Measurements from ENCODE around the gene HBS1L. TPM values are rescaled to one million over a fixed set of nuclear protein-coding genes. Genes with fewer than 3 reads are reported as not detected.

HBS1L gene
- total and polyA plus RNA-seq, 9 of the 15 experiments (the other 6 are each of a cell fraction or from before 2014, with no cell fraction given): 101 to 199 (median 145) TPM

DNA sequence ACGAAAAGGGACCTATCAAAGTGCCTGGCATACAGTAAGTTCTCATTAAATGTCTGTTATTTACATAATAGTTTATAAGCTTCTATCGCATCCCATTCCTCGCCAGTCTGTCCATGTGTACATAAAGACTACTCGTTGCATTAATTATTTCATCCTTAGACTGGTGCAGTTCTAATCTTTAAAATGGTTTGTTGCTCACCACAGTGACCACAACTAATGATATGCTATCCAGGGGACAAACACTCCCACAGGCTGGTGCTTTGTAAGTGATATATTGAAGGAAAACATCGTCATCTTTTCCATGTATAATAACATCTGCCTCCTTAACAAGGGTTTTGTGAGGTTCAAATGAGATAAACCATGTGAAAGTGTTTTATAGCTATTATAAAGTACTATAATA lies 39.0 kb upstream of the HBS1L start (continued):
- TF ChIP-seq STAG1 (CRISPR knock-in tag; IDR thresholded peaks at IDR 0.05; ENCODE audit: borderline replicate concordance) (no peak), MTA3 (IDR thresholded peaks at IDR 0.05; ENCODE audit: borderline replicate concordance) (no peak), SOX6 (IDR thresholded peaks at IDR 0.05) (peak; percentile 91), ZNF77 (CRISPR knock-in tag; IDR thresholded peaks at IDR 0.05) (no peak), ZNF217 (CRISPR knock-in tag; IDR thresholded peaks at IDR 0.05) (no peak), KLF16 (IDR thresholded peaks at IDR 0.05) (peak; percentile 82), ZNF668 (CRISPR knock-in tag; IDR thresholded peaks at IDR 0.05) (no peak), HDGF (IDR thresholded peaks at IDR 0.05) (no peak), BMI1 (IDR thresholded peaks at IDR 0.05; ENCODE audit: low read length) (no peak), NCOA6 (IDR thresholded peaks at IDR 0.05) (no peak), ELF1 (tag; IDR thresholded peaks at IDR 0.05) (no peak), LEF1 (IDR thresholded peaks at IDR 0.05) (peak; percentile 28; the same call in 1 of the 2 replicates), SIN3B (IDR thresholded peaks at IDR 0.05; ENCODE audit: low read depth) (no peak), ZNF12 (CRISPR knock-in tag; IDR thresholded peaks at IDR 0.05) (no peak), TGIF2 (CRISPR knock-in tag; IDR thresholded peaks at IDR 0.05) (no peak)
- TF ChIP-seq, protein P1, sequence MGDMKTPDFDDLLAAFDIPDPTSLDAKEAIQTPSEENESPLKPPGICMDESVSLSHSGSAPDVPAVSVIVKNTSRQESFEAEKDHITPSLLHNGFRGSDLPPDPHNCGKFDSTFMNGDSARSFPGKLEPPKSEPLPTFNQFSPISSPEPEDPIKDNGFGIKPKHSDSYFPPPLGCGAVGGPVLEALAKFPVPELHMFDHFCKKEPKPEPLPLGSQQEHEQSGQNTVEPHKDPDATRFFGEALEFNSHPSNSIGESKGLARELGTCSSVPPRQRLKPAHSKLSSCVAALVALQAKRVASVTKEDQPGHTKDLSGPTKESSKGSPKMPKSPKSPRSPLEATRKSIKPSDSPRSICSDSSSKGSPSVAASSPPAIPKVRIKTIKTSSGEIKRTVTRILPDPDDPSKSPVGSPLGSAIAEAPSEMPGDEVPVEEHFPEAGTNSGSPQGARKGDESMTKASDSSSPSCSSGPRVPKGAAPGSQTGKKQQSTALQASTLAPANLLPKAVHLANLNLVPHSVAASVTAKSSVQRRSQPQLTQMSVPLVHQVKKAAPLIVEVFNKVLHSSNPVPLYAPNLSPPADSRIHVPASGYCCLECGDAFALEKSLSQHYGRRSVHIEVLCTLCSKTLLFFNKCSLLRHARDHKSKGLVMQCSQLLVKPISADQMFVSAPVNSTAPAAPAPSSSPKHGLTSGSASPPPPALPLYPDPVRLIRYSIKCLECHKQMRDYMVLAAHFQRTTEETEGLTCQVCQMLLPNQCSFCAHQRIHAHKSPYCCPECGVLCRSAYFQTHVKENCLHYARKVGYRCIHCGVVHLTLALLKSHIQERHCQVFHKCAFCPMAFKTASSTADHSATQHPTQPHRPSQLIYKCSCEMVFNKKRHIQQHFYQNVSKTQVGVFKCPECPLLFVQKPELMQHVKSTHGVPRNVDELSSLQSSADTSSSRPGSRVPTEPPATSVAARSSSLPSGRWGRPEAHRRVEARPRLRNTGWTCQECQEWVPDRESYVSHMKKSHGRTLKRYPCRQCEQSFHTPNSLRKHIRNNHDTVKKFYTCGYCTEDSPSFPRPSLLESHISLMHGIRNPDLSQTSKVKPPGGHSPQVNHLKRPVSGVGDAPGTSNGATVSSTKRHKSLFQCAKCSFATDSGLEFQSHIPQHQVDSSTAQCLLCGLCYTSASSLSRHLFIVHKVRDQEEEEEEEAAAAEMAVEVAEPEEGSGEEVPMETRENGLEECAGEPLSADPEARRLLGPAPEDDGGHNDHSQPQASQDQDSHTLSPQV (IDR thresholded peaks at IDR 0.05): no peak
- TF ChIP-seq, protein P2, sequence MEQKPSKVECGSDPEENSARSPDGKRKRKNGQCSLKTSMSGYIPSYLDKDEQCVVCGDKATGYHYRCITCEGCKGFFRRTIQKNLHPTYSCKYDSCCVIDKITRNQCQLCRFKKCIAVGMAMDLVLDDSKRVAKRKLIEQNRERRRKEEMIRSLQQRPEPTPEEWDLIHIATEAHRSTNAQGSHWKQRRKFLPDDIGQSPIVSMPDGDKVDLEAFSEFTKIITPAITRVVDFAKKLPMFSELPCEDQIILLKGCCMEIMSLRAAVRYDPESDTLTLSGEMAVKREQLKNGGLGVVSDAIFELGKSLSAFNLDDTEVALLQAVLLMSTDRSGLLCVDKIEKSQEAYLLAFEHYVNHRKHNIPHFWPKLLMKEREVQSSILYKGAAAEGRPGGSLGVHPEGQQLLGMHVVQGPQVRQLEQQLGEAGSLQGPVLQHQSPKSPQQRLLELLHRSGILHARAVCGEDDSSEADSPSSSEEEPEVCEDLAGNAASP (IDR thresholded peaks at IDR 0.05): no peak
- TF ChIP-seq, protein P3, sequence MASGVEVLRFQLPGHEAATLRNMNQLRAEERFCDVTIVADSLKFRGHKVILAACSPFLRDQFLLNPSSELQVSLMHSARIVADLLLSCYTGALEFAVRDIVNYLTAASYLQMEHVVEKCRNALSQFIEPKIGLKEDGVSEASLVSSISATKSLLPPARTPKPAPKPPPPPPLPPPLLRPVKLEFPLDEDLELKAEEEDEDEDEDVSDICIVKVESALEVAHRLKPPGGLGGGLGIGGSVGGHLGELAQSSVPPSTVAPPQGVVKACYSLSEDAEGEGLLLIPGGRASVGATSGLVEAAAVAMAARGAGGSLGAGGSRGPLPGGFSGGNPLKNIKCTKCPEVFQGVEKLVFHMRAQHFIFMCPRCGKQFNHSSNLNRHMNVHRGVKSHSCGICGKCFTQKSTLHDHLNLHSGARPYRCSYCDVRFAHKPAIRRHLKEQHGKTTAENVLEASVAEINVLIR (CRISPR knock-in tag; IDR thresholded peaks at IDR 0.05): no peak
- TF ChIP-seq, protein P4, sequence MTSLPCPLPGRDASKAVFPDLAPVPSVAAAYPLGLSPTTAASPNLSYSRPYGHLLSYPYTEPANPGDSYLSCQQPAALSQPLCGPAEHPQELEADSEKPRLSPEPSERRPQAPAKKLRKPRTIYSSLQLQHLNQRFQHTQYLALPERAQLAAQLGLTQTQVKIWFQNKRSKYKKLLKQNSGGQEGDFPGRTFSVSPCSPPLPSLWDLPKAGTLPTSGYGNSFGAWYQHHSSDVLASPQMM (CRISPR knock-in tag; IDR thresholded peaks at IDR 0.05): no peak
- TF ChIP-seq, protein P5, sequence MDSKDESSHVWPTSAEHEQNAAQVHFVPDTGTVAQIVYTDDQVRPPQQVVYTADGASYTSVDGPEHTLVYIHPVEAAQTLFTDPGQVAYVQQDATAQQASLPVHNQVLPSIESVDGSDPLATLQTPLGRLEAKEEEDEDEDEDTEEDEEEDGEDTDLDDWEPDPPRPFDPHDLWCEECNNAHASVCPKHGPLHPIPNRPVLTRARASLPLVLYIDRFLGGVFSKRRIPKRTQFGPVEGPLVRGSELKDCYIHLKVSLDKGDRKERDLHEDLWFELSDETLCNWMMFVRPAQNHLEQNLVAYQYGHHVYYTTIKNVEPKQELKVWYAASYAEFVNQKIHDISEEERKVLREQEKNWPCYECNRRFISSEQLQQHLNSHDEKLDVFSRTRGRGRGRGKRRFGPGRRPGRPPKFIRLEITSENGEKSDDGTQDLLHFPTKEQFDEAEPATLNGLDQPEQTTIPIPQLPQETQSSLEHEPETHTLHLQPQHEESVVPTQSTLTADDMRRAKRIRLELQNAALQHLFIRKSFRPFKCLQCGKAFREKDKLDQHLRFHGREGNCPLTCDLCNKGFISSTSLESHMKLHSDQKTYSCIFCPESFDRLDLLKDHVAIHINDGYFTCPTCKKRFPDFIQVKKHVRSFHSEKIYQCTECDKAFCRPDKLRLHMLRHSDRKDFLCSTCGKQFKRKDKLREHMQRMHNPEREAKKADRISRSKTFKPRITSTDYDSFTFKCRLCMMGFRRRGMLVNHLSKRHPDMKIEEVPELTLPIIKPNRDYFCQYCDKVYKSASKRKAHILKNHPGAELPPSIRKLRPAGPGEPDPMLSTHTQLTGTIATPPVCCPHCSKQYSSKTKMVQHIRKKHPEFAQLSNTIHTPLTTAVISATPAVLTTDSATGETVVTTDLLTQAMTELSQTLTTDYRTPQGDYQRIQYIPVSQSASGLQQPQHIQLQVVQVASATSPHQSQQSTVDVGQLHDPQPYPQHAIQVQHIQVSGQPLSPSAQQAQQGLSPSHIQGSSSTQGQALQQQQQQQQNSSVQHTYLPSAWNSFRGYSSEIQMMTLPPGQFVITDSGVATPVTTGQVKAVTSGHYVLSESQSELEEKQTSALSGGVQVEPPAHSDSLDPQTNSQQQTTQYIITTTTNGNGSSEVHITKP (IDR thresholded peaks at IDR 0.05; ENCODE audit: partially characterized antibody): no peak
